Activated T-helper 9 cell treated with anti-CD3 and anti-CD28 coated beads, Interleukin-2, amount 50 U/mL, for 16 hours (primary cell): ENCODE data around the gene FDX1.
"Not testable (repeated sequence)": the region's sequence is repeated elsewhere in the genome, so short reads cannot be mapped to it uniquely, and the experiment has no call there.

ENCODE experiments used
- DNase-seq: peaks from one replicate; pipeline ENCODE4 v3.0.0-alpha.2; 2020; ENCODE audit warnings: low read depth

FDX1 gene

GRCh38 chr11:110429731-110430266, at the start of gene FDX1:
FDX1 (plus strand) TSS chr11:110429948; CDS start chr11:110430121, 173 bp downstream.
- peak; percentile 79 for DNase-seq

- DNase-seq, result no peak
Measured at GRCh38 chr11:110380836-110381622, 48.7 kb upstream of the FDX1 start.

GRCh38 chr11:110388231-110388630, 41.5 kb upstream of the FDX1 start:
- DNase-seq, result not testable (repeated sequence)

- DNase-seq, result no peak
Measured at GRCh38 chr11:110389965-110390364, 39.8 kb upstream of the FDX1 start.

- DNase-seq, result no peak
Measured at GRCh38 chr11:110392056-110392455, 37.7 kb upstream of the FDX1 start.

GRCh38 chr11:110397668-110398286, 32.0 kb upstream of the FDX1 start:
- DNase-seq, result not testable (repeated sequence)

GRCh38 chr11:110403585-110403984, 26.2 kb upstream of the FDX1 start:
- DNase-seq, result not testable (repeated sequence)

GRCh38 chr11:110405636-110406035, 24.1 kb upstream of the FDX1 start:
- not testable (repeated sequence) for DNase-seq

- DNase-seq, result no peak
Measured at GRCh38 chr11:110407315-110407714, 22.4 kb upstream of the FDX1 start.

- no peak for DNase-seq
Measured at GRCh38 chr11:110409174-110409573, 20.6 kb upstream of the FDX1 start.

GRCh38 chr11:110410651-110411050, 19.1 kb upstream of the FDX1 start:
- DNase-seq, result no peak

GRCh38 chr11:110415081-110415480, 14.7 kb upstream of the FDX1 start:
- no peak for DNase-seq

- not testable (repeated sequence) for DNase-seq
Measured at GRCh38 chr11:110421658-110422057, 8.1 kb upstream of the FDX1 start.

GRCh38 chr11:110422306-110422905, 7.3 kb upstream of the FDX1 start:
- DNase-seq, result no peak

- DNase-seq, result no peak
Measured at GRCh38 chr11:110424775-110425444, 4.8 kb upstream of the FDX1 start.

- no peak for DNase-seq
Measured at GRCh38 chr11:110425751-110426545, 3.8 kb upstream of the FDX1 start.

GRCh38 chr11:110428040-110428439, 1.7 kb upstream of the FDX1 start:
- DNase-seq, result no peak

- no peak for DNase-seq
Measured at GRCh38 chr11:110428956-110429730, 605 bp upstream of the FDX1 start.

- no peak for DNase-seq
Measured at GRCh38 chr11:110430267-110431050, 711 bp downstream of the FDX1 start.
